Activated T-cell treated with anti-CD3 and anti-CD28 coated beads, Interleukin-2, amount 50 U/mL, for 72 hours (primary cell): ENCODE measurements around the gene DNAAF8. TPM values are rescaled to one million over a fixed set of nuclear protein-coding genes. Genes with fewer than 3 reads are reported as not detected.

Source experiments
- ATAC-seq, 2 donors: fragments of 150-1000 bp; cut with Tn5 transposase; replicated peaks in 1 of 2; 2 replicates each; pipeline ENCODE4 v1.10.0; 2021; ENCODE audit warnings: moderate library complexity in 2 of 2, mild to moderate bottlenecking in 1 of 2
- DNase-seq, 2 donors: peaks; one replicate each; pipeline ENCODE4 v3.0.0; 2021 to 2022; ENCODE audit warnings: mixed read lengths in 1 of 2
- H3K27ac Mint-ChIP-seq: one replicate; pipeline ENCODE4 v1.8.0; 2022; ENCODE audit warnings: mild to moderate bottlenecking, moderate library complexity, mixed read lengths
- H3K27me3 Mint-ChIP-seq: one replicate; pipeline ENCODE4 v1.8.0; 2022; ENCODE audit warnings: low read depth, mixed read lengths
- H3K36me3 Mint-ChIP-seq, 2 donors: one replicate each; pipeline ENCODE4 v1.8.0; 2022; ENCODE audit warnings: mixed read lengths in 2 of 2, mild to moderate bottlenecking in 1 of 2; ENCODE audit not compliant: insufficient read depth in 2 of 2
- H3K4me1 Mint-ChIP-seq: one replicate; pipeline ENCODE4 v1.8.0; 2022; ENCODE audit warnings: low read depth, mixed read lengths
- H3K4me3 Mint-ChIP-seq, 2 donors: one replicate each; pipeline ENCODE4 v1.8.0; 2022; ENCODE audit warnings: mild to moderate bottlenecking in 2 of 2, mixed read lengths in 2 of 2, moderate library complexity in 2 of 2
- H3K9me3 Mint-ChIP-seq, 2 donors: one replicate each; pipeline ENCODE4 v1.8.0; 2022; ENCODE audit warnings: mixed read lengths in 2 of 2
- total RNA-seq, 2 donors: library from RNA; stranded (reverse); gene quantifications; one replicate each; pipeline ENCODE4 v1.2.3, GENCODE V29; 2022

DNAAF8 gene
- total RNA-seq = under 1 TPM in 1 of 2 donors, not detected in 1; 0.48 TPM

GRCh38 chr16:4734063-4734729 is at the start of gene DNAAF8, which contains the start of gene ANKS3:
DNAAF8 (plus strand) TSS chr16:4734537; CDS start chr16:4736515, 1,978 bp downstream.
ANKS3 (minus strand) TSS chr16:4734271; CDS start chr16:4730149, 4,122 bp downstream.
- Mint-ChIP-seq H3K27me3 (no peaks in the 10 kb centered on the region), H3K36me3 (peaks cover 0 to 3% of the 10 kb centered on the region in 2 donors), H3K27ac (peak within 1 kb of the TSS; percentile 58), H3K9me3 (no peaks in the 10 kb centered on the region), H3K4me3 (peak within 1 kb of the TSS; percentile 87 to 97), H3K4me1 (peaks cover 25% of the 10 kb centered on the region)
- ATAC-seq (peak; percentile 85 to 86), DNase-seq (peak; percentile 87 to 89)

DNA sequence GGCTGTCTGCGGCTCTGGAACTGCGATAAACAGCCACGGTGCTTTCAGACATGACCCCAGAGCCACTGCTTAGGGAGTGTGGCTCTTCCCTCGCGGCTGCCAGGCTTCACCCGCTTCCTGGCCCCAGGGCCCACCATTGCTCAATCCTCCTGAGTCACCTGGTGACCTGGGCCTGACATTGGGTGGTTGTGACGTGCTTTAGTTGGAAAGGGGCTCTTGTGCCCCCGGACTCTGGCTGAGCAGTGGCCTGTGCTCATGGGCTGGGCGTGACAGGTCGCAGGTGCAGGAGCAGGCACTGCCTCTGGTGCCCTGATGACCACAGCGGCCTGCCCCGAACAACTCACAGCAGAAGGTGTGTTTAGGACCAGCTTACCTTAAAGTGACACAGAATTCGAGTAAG is 49.6 kb upstream of the DNAAF8 start:
- H3K27ac Mint-ChIP-seq = peak overlapping the region; percentile 65
- H3K36me3 Mint-ChIP-seq = peaks cover 3 to 5% of the 10 kb centered on the region in 2 donors
- no peak overlapping the region for H3K4me3 Mint-ChIP-seq
- no peaks in the 10 kb centered on the region for H3K9me3 Mint-ChIP-seq
- no peak for ATAC-seq
- peaks cover 5% of the 10 kb centered on the region for H3K4me1 Mint-ChIP-seq
- no peak for DNase-seq
- H3K27me3 Mint-ChIP-seq = no peaks in the 10 kb centered on the region

GRCh38 chr16:4685292-4685691 is 49.0 kb upstream of the DNAAF8 start:
- H3K36me3 Mint-ChIP-seq = peaks cover 3 to 5% of the 10 kb centered on the region in 2 donors
- peaks cover 5% of the 10 kb centered on the region for H3K4me1 Mint-ChIP-seq
- H3K9me3 Mint-ChIP-seq = no peaks in the 10 kb centered on the region
- H3K4me3 Mint-ChIP-seq = no peak overlapping the region
- ATAC-seq (no peak), DNase-seq (no peak)
- no peaks in the 10 kb centered on the region for H3K27me3 Mint-ChIP-seq
- no peak overlapping the region for H3K27ac Mint-ChIP-seq

DNA sequence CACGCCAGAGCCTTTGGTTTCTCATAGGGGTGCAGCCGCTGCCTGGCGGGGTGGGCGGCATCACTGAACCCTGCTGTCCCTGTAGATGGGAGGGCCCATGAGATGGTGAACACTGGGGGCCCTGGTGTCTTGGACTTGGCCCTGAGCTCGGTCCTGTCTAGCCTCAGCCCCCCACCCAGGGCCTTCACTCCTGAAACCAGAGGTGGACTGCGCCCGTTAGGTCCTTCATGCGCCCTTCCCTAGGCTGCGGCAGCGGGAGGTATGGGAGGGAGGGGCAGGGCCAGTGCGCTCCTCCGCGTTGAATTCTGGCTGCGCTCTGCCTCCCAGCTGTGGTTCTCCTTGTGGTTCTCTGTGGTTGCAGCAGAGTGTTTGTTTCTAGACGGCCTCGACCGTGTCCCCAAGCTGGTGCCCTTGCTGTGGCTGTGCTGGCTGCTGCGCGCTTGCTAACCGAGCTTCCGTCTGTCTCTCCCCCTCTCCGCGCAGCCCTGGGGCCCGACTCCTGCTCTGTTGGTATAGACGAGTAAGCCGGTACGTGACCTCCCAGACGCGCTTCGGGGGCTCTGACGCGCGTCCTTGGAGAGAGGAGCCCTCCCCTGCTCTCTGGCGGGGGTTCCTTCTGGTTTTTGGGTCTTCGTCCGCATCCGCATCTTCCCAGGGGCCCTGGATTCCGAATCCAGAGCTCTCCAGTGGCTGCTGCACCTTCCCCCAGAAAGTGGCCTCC is 48.4 kb upstream of the DNAAF8 start:
- H3K36me3 Mint-ChIP-seq = peaks cover 3 to 4% of the 10 kb centered on the region in 2 donors
- H3K4me1 Mint-ChIP-seq = peaks cover 5% of the 10 kb centered on the region
- ATAC-seq (no peak), DNase-seq (no peak)
- no peak overlapping the region for H3K27ac Mint-ChIP-seq
- no peak overlapping the region for H3K4me3 Mint-ChIP-seq
- H3K27me3 Mint-ChIP-seq = no peaks in the 10 kb centered on the region
- no peaks in the 10 kb centered on the region for H3K9me3 Mint-ChIP-seq

GRCh38 chr16:4686497-4687210 is 47.7 kb upstream of the DNAAF8 start:
- Mint-ChIP-seq H3K4me3 (no peak overlapping the region), H3K27me3 (no peaks in the 10 kb centered on the region), H3K4me1 (peaks cover 5% of the 10 kb centered on the region), H3K27ac (no peak overlapping the region), H3K9me3 (no peaks in the 10 kb centered on the region), H3K36me3 (peaks cover 1 to 4% of the 10 kb centered on the region in 2 donors)
- DNase-seq = no peak
- ATAC-seq = no peak

GRCh38 chr16:4687416-4687815 is 46.9 kb upstream of the DNAAF8 start:
- Mint-ChIP-seq H3K4me1 (peaks cover 8% of the 10 kb centered on the region), H3K36me3 (peaks cover 0 to 4% of the 10 kb centered on the region in 2 donors), H3K27me3 (no peaks in the 10 kb centered on the region), H3K27ac (no peak overlapping the region), H3K4me3 (no peak overlapping the region), H3K9me3 (no peaks in the 10 kb centered on the region)
- ATAC-seq (no peak), DNase-seq (no peak)

DNA sequence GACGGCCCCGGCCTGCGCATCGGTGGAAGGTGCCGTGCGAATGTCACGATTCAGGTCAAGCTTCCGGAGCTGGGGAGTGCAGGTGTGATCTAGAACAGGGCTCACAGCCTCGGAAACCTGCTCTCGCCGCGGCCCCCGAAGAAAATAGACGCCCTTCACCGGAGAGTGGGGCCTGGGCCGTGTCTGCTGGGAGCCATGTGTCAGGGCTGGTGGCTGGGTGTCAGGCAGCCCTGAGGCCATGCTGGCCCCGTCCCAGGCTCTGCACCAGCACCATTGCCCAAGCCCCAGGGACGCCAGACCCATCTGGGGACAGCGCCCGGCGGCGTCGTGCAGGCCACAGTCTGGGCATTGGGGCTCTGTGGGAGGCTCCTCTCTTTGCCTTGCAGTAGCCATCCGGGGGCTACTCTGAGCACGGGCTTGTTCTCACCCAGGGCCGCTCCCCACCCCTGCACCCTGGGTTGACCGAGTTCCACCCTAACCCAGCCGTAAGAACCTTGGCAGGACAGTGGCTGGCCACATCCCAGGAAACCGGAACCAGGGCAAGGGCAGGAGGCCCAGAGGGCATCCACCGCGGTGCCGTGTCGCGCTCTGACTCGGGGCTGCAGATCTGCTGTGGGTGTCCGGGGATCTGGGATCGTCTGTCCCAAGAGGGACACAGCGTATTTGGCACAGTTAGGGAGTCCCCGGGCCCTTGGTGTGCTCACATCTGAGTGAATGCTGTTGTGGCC is 46.2 kb upstream of the DNAAF8 start:
- ATAC-seq (no peak), DNase-seq (no peak)
- no peaks in the 10 kb centered on the region for H3K9me3 Mint-ChIP-seq
- no peak overlapping the region for H3K4me3 Mint-ChIP-seq
- H3K27me3 Mint-ChIP-seq = no peaks in the 10 kb centered on the region
- H3K36me3 Mint-ChIP-seq = peaks cover 0 to 2% of the 10 kb centered on the region in 2 donors
- no peak overlapping the region for H3K27ac Mint-ChIP-seq
- peaks cover 10% of the 10 kb centered on the region for H3K4me1 Mint-ChIP-seq

GRCh38 chr16:4688674-4689045 is 45.7 kb upstream of the DNAAF8 start:
- Mint-ChIP-seq H3K4me3 (no peak overlapping the region), H3K4me1 (peaks cover 7% of the 10 kb centered on the region), H3K9me3 (no peaks in the 10 kb centered on the region), H3K27me3 (no peaks in the 10 kb centered on the region), H3K27ac (no peak overlapping the region), H3K36me3 (peaks cover 0 to 2% of the 10 kb centered on the region in 2 donors)
- ATAC-seq = no peak
- no peak for DNase-seq

DNA sequence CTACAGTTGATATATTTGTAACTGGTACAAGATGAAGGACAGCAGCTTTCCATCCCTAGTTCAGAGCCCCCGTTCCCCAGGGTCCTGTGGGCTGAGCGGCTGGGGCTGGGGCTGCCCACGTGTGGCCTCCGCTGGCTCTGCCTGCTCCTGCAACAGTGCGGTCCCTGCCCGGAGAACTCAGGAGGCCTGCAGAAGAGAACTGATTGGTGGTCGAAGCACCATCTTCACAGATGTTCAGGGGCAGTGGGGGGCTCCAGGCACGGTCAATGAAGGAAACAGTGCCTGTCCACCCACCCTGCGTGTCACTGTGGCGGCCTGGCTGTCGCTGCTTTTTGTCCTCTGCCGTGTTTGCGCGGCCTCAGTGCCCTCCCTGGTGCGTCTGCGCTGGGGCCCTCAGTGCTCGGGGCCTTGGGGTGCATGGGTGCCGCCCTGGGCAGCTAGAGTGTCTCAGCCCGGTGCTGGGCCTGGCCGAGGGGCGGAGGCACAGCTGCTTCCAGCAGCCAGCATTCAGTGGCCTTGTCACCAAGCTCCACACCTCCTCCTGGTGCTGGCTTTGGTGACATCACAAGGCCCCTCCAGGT is 45.2 kb upstream of the DNAAF8 start:
- no peaks in the 10 kb centered on the region for H3K9me3 Mint-ChIP-seq
- ATAC-seq (no peak), DNase-seq (no peak)
- H3K36me3 Mint-ChIP-seq = peaks cover 0 to 2% of the 10 kb centered on the region in 2 donors
- H3K4me3 Mint-ChIP-seq = no peak overlapping the region
- no peaks in the 10 kb centered on the region for H3K27me3 Mint-ChIP-seq
- H3K27ac Mint-ChIP-seq = no peak overlapping the region
- H3K4me1 Mint-ChIP-seq = peaks cover 7% of the 10 kb centered on the region

GRCh38 chr16:4689864-4690704 is 44.3 kb upstream of the DNAAF8 start:
- Mint-ChIP-seq H3K36me3 (peaks cover 0 to 2% of the 10 kb centered on the region in 2 donors), H3K4me1 (peaks cover 7% of the 10 kb centered on the region), H3K4me3 (no peak overlapping the region), H3K27me3 (no peaks in the 10 kb centered on the region), H3K27ac (no peak overlapping the region), H3K9me3 (no peaks in the 10 kb centered on the region)
- no peak for ATAC-seq
- no peak for DNase-seq

DNA sequence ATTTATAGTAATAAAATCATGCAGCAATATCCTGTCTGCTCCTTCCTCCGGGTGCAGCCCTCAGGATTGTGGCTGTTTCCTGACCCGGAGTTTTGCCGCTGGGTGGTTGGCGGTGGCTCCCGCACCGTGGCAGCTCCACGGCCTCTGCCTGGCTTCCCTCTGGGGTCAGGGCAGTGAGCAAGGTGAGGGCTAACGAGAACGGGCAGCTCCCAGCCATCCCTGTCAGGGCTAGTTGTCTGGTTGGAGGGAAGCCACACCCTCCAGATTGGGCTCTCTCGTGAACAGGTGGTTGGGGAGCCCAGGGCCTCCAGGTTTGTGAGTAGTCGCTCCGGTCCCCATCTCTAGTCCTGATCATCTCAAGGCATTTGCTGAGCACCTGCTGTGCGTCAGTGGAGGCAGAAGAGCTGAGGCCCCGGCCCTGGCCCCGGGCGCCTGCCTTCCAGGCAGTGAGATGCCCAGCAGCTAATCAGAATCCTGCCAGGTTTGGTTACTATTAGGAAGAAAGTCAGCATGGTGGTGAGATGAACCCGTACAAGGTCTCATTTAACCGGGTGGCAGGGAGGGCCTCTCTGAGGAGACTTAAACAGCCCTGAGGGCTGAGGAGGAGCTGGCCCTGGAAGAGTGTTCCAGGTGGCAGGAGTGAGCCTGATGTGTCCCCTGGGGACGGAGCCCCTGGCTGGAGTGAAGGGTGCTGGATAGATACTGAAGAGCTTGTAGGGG is 43.2 kb upstream of the DNAAF8 start:
- no peaks in the 10 kb centered on the region for H3K27me3 Mint-ChIP-seq
- H3K27ac Mint-ChIP-seq = no peak overlapping the region
- peaks cover 14% of the 10 kb centered on the region for H3K4me1 Mint-ChIP-seq
- peaks cover 0 to 2% of the 10 kb centered on the region in 2 donors for H3K36me3 Mint-ChIP-seq
- DNase-seq (no peak), ATAC-seq (no peak)
- H3K9me3 Mint-ChIP-seq = no peaks in the 10 kb centered on the region
- no peak overlapping the region for H3K4me3 Mint-ChIP-seq
